GM19023 (cell line): ENCODE measurements around the gene LTBP4.
"Not testable (repeated sequence)": the region's sequence is repeated elsewhere in the genome, so short reads cannot be mapped to it uniquely, and the experiment has no call there.

Experiments
- ATAC-seq: cut with Tn5 transposase; IDR thresholded peaks from one replicate; pipeline ENCODE4 v1.9.1; 2021; ENCODE audit warnings: mild to moderate bottlenecking, moderate library complexity; ENCODE audit not compliant: unreplicated experiment

LTBP4 gene

GRCh38 chr19:40626918-40627317 is 25.7 kb downstream of the LTBP4 start:
- ATAC-seq, result no peak

GRCh38 chr19:40627486-40628279 is 26.5 kb downstream of the LTBP4 start:
- ATAC-seq, result no peak

GRCh38 chr19:40629346-40629745 is 28.2 kb downstream of the LTBP4 start:
- no peak for ATAC-seq

- ATAC-seq, result no peak
These were observed 29.5 kb downstream of the LTBP4 start for GRCh38 chr19:40630571-40631160.

GRCh38 chr19:40632311-40633036 is 31.3 kb downstream of the LTBP4 start:
- no peak for ATAC-seq

- ATAC-seq, result no peak
These were observed 32.0 kb downstream of the LTBP4 start for GRCh38 chr19:40633207-40633606.

- ATAC-seq, result no peak
These were observed 37.2 kb downstream of the LTBP4 start for GRCh38 chr19:40638327-40638726.

GRCh38 chr19:40639638-40639982 is 38.4 kb downstream of the LTBP4 start:
- no peak for ATAC-seq

GRCh38 chr19:40640744-40641143 is 39.6 kb downstream of the LTBP4 start:
- no peak for ATAC-seq

- ATAC-seq, result no peak
These were observed 40.1 kb downstream of the LTBP4 start for GRCh38 chr19:40641281-40641680.

- ATAC-seq, result no peak
These were observed 41.0 kb downstream of the LTBP4 start for GRCh38 chr19:40642051-40642706.

GRCh38 chr19:40642757-40643305 is 41.7 kb downstream of the LTBP4 start:
- no peak for ATAC-seq

- no peak for ATAC-seq
These were observed 45.6 kb downstream of the LTBP4 start for GRCh38 chr19:40646743-40647254.

GRCh38 chr19:40649903-40650675 is 48.9 kb downstream of the LTBP4 start:
- not testable (repeated sequence) for ATAC-seq

GRCh38 chr19:40650749-40651305 is 49.7 kb downstream of the LTBP4 start:
- ATAC-seq, result no peak

- not testable (repeated sequence) for ATAC-seq
These were observed 51.1 kb downstream of the LTBP4 start for GRCh38 chr19:40652303-40652702.

GRCh38 chr19:40655684-40656083 is 54.5 kb downstream of the LTBP4 start:
- not testable (repeated sequence) for ATAC-seq

- ATAC-seq, result no peak
These were observed 56.9 kb downstream of the LTBP4 start for GRCh38 chr19:40658031-40658430.

GRCh38 chr19:40659116-40659515 is 57.9 kb downstream of the LTBP4 start:
- ATAC-seq, result no peak

GRCh38 chr19:40659566-40659965 is 58.4 kb downstream of the LTBP4 start:
- ATAC-seq, result no peak
